GM23248 (cell line): ENCODE measurements around the gene LSM2.

Source experiments
- EZH2 ChIP-seq: fragments of 200-600 bp; sonication (generic); IDR thresholded peaks from 2 replicates; pipeline ENCODE4 v1.6.1; 2018; ENCODE audit warnings: antibody characterized with exemption, mild to moderate bottlenecking; ENCODE audit not compliant: insufficient read depth, poor library complexity, severe bottlenecking
- EZH2phosphoT487 ChIP-seq: fragments of 200-600 bp; sonication (generic); IDR thresholded peaks from 2 replicates; pipeline ENCODE4 v1.6.1; 2018; ENCODE audit warnings: antibody characterized with exemption, moderate library complexity, mild to moderate bottlenecking, low read depth; ENCODE audit not compliant: insufficient read depth

GRCh38 chr6:31778193-31778592 is 28.6 kb downstream of the LSM2 start:
- TF ChIP-seq EZH2phosphoT487 (no peak), EZH2 (no peak)
